ENCODE results near the gene ADAMTSL2.

The ADAMTSL2 gene

GRCh38 chr9:133575186-133576030 is 40.9 kb downstream of the ADAMTSL2 start:
- DNase-seq (ENCODE audit: low read depth), result no peak

DNA sequence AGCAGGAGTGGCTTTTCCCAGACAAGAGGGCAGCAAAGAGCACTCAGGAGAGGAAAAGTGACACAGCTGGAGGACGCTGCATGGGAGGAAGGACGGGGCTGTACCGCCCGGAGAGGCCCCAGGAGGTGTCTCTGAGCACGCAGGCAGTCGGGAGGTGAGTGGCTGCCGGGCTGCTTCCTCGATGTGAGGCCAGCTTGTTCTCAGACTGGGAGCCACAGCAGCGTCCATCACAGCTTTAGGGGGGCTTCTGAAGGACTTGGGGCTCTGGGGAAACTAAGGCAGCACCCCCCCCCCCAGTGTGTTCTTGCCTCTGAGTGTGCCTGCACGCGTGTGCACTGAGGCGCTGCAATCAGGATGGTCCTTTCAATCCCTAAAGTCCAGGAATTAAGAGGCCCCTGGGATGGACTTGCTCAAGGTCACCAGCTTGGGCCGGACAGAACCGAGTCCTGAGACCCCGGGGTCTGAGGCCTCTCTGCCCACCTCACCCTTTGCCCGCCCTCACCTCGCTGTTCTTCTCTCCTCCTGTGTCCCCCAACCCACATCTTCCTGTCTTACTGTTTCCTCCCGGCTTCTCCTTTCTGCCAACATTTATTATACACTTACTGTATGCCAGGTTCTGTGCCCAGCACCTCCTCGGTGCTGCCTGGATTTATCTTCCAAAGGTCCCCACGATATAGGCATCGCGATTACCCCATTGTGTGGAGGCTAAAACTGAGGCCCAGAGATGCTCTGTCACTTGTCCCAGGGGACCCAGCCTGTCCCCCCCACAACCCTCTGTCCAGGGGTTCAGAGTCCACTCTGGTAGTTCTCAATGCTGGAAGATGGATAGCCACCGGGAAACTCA is 41.7 kb downstream of the ADAMTSL2 start:
- DNase-seq (ENCODE audit: low read depth), result no peak

DNA sequence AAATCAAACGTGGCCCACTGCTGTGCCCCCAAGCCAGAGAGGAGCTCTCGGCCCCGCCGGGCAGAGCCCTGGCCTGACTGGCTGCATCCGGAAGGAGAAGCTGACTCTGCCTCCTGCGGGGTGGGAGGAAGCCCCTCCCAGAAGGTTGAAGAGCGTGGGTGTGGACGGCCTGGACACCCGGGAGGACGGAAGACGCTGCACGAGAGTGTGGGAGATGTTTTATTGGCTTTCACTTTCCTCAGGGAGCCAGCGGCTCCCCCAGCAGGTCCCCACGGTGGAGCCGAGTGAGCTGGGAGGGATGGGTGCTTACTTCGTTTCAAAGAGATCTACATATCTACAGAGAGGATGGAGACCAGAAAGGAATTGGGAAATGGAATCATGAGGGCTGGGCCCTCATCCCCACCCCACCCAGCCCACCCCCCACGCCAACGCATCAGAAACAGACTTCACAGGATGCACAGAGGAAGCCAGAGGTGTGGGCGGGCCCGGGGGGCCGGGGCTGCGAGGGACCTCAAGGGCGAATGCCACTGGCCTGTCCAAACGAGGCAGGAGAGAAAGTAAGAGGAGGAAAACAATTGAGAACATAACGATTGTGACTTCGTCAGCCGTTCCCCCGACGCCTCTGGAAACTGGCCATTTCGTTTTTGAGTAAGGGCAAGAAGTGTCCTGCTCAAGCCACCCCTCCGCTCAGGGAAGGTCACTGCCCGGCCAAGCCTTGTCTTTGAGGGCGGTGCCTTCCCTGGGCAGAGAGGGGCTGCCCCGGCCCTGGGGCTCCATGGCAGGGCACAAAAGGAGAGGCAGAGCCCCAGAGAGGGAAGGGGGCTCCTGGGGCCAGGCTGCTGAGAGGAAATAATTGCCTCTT is 42.6 kb downstream of the ADAMTSL2 start:
- no peak for DNase-seq (ENCODE audit: low read depth)

- no peak for DNase-seq (ENCODE audit: low read depth)
These were observed 43.2 kb downstream of the ADAMTSL2 start for GRCh38 chr9:133577737-133578112.

- no peak for DNase-seq (ENCODE audit: low read depth)
These were observed 44.3 kb downstream of the ADAMTSL2 start for GRCh38 chr9:133578524-133579441.

DNA sequence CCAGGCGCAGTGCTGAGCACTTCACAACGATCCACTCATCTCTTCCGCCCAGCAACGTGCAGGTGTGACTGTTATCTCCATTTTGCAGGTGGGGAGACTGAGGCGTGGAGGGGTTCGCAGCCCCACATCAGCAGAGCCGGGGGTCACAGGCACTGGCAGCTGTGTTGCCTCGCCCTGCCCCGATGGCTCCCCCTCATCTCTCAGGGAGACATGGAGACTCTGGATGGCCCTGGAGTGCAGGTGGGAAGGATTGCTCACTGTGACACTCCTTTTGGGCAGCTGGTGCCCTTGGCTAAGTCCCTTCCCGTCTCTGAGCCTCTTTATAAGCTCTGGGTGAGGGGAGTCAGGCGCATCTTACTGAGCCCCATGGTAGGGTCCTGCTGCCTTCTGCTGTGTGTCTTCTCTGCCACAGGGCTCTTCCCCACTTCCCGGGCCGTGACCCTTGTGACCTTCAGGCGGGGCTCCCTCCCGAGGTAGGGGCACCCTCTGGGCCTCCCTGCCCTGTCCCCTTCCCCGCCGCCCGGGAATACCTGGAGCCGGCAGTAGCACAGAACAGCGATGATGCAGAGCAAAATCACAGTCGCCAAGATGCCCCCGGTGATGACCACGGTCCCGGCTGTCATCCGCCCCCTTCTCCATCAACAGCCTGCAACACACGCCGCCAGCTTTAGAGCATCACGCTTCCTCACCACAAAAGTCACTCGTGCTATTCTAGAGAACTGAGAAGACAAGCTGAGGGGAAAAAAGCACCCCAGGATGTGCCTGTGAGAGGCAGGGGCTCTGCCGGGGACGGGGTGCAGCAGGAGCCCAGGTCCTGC is 45.3 kb downstream of the ADAMTSL2 start:
- DNase-seq (ENCODE audit: low read depth), result no peak

DNA sequence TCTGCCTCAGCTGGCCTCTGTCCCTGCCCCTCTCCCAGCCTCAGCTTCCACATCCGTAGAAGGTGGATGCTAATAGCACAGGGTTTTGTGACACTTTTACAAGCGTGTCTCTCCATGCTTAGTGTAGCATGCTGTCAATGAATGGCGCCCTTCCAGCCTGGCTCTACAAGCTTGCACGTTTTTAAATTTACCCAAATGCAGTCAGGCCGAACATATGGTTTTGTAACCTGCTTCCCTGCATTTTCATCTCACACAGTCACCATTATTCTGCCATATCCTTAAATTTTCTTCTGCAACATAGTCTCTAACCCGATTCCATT is 45.9 kb downstream of the ADAMTSL2 start:
- no peak for DNase-seq (ENCODE audit: low read depth)

- no peak for DNase-seq (ENCODE audit: low read depth)
These were observed 46.5 kb downstream of the ADAMTSL2 start for GRCh38 chr9:133581011-133581410.

DNA sequence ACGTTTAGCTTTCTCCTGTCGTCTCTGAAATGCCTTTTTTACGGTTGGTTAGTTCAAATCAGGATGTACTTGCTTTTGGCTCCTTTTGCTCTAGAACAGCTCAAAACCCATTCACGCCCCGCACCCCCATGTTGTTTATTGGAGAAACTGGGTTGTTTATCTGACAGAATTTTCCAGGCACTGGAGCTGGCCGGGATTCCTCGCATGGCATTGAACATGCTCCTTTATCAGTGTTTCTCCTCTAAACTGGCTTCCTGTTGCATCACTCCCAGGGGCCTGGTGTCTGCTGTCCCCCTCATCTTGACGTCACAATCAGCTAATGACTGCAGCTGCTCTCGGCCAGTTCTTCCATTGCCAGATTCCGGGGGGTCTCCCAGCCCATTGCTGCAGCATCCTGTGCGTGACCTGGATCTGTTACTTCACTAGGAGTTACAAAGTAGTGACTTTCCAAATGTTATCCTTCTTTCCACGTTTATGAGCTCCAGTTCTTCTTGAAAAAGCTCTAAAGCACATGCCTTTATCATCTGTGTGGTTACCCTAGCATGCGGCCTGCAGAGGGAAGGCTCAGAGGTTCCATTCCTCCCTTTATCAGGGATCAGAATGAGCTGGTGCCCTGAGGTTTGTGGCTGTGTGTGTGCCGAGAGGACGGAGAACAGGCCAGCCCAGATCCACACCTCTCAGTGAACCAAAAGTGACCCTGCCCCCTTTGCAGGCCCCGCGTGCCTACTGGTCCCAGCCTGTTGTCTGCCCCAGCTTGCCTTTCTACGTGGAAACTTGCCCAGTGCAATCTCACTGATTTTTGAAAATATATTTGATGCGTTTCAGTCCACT is 47.2 kb downstream of the ADAMTSL2 start:
- DNase-seq (ENCODE audit: low read depth), result no peak

DNA sequence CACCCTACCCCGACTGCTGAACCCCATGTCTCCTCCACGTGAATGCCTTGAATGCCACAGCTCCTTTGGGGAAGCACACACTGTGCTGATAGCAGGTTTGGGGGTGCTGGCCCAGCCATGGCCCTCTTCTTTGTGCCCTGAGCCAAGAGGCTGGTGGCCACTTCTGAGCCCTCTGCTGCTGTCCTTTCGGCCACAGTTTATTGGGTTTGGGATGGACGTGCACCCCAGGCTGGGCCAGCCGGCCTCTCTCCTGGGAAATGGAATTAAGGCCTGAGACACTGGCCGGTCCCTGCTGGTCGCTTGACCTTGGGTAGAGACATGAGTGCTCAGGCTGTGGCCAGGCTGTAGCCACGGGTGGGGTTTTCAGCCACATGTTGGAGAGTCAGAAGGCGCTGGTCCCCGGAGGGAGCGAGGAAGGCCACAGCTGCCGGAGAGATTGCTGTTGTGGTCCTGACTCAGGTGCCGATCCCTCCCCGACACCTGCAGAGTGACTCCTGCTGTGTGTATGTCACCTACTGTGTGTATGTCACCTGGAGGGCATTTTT is 48.1 kb downstream of the ADAMTSL2 start:
- no peak for DNase-seq (ENCODE audit: low read depth)

DNA sequence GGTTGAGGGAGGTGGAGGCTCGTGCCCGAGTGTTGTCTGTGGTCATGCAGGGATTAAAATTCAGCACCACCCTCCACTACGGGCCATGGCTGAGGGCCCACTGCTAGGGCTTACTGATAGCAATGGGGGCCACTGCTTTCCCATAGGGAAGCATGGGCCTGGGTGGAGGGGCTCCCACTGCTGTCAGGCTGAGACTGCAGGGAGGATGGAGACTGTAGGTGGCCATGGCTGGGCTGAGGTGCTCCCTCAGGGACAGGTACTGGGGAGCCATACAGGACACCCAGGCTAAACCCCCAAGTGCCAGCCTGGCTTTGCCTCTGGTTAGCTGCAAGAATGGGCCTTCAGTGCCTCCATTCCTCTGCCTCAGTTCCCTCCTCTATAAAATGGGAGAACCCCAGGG is 48.6 kb downstream of the ADAMTSL2 start:
- no peak for DNase-seq (ENCODE audit: low read depth)

DNA sequence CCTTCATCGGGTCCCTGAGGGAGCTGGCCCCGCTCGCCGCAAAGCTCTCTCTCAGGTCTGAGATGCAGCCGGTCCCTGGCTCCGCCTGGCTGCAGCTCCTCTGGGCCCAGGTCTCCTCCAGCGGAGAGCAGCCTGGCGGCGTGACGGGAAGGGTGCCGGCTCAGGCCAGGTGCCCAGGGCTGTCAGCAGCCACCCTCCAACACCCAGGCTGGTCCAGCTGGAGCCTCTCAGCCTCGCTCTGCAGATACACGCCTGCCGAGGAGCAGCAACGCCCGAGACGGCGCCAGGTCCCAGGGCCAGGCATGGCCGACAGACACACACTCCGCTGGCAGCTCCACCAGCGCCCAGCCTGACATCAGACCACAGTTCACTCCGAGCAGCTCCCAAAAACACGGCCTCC is 49.1 kb downstream of the ADAMTSL2 start:
- no peak for DNase-seq (ENCODE audit: low read depth)

DNA sequence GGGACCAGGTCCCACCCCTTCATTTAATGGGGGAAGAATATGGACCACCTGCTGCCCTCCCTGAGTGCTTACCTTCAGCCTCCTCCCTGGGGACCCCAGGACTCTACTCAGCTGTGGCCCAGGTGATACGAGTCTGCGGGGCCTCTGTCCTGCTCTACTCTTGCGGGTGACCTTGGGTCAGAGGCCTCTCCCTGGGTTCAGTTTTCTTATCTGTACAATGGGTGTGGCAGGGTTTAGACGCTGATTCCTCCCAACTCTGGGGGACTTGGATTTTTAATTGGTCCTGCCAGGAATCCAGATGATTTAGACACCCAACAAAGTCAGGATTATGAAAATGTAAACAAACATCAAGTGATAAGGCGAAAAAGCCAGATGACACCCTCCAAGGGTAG is 49.7 kb downstream of the ADAMTSL2 start:
- DNase-seq (ENCODE audit: low read depth), result no peak

DNA sequence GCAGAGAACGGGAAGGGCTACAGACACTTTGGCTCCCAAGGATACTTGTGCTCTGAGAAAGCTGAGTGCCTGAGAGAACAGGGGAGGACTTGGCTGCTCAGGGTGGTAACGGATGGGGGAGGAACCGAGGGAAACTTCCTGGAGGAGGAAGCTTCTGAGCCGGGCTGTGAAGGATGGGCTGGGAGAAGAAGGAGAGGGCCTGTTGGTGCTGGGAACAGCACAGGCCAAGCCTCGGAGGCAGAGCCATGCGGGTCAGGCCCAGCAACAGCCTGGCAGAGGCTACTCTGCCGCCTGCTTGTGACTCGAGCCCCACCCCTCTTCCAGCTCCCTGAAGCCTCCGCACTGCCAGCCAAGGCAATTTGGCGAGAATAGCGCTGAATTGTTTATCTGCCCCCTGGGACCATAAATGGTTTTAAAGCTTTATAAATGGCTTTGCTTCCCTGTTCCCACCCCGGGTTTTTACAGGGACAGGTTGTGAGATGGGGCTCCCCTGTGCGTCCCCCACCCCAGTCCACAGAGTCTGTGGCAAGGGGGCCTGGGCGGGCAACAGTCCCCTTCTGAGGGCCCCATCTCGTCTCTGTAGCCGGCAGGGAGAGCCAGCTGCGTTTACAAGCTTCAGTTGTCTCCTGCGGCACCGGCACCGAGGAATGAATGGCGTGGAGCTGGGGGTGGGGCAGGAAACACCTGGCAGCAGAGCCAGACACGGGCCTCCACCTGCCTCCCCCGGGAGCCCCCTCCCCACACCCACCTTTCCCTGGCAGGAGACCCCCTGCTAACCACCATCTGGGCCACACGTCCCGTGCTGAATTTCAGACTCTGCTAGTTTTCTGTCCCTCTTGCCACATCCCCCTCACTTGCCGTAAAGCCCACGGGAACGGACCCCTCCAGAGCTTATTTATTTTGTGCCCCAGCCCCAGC is 50.3 kb downstream of the ADAMTSL2 start:
- DNase-seq (ENCODE audit: low read depth), result no peak

DNA sequence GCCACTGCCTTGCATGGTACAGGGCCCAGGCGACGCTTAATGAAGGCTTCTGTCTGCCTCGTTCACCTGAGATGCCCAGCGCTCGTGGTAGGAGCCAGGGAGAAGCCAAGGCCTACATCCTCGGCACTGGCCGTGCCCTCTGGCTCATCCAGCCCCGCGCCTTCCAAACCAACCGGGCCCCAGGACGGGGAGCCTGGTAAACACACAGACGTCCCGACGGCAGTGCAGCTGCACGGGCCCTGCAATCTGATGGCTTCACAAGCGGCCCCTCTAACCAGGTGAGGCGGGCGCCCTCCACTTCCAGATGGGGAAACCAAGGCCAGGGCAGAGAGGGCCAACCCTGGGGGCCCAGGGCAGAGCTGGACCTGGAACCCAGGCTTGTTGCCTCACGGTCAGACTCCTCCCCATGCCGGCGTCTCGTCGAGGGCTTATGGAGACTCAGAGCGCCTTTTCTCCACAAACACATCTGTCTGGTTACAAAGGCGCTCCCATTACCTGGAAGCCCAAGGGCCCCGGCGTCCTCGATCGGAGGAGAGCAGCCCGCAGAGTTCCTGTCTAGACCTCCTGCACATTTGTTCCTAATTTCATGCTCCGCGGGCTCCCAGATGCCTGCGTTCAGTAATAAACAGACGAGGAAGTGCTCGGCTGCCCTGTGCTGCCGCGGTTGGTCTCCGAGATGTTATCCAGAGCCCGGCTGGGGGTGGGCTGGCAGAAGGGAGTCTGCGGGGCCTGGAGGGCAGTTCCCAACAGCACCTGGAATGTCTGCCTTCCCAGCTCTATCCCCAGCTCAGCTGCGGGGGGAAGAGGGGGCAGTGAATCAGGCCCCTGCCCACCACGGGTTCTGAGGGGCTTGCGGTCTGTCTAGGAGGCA is 51.2 kb downstream of the ADAMTSL2 start:
- DNase-seq (ENCODE audit: low read depth), result no peak

DNA sequence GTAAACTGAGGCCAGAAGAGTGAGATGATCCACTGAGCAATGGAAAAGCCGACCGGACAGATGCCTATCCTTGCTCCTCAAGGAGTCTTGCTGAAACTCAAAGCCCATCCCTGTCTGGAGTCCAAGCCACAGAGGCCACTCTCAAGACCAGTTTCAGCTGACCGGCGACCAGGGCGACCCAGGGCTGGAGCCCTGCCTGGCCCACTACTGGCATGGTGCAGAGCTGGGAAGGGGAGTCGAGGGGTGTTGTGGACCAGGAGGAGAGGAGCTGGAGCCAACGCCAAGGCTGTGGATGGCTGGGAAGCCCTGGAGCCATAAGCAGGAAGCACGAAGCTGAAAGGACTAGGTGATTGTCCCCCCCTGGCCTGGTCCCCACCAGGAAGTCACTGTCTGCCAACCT is 52.5 kb downstream of the ADAMTSL2 start:
- DNase-seq (ENCODE audit: low read depth), result no peak

DNA sequence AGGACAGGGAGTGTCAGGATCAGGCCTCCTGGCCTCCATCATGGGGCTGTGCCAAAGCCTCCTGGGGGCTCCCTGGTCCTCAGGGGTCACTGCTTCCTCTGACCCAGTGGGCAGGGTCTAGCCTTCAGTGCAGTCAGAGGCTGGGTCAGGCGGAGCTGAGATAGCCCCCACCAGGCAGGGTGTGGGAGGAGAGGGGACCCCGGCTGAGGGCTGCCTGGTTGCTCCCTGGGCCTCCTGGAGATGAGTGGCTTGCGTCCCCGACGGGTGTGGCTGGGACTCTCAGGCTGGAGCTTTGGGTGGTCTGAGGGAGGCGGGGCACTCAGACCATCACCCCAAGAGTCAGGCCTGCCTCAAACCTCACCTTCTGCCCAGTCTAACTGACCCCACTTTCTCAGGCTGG is 53.0 kb downstream of the ADAMTSL2 start:
- DNase-seq (ENCODE audit: low read depth), result no peak
